ENCODE measurements around the gene CABS1. TPM values are rescaled to one million over a fixed set of nuclear protein-coding genes. Genes with fewer than 3 reads are reported as not detected.

Gene CABS1
- total RNA-seq, 1 donor = not detected

DNA sequence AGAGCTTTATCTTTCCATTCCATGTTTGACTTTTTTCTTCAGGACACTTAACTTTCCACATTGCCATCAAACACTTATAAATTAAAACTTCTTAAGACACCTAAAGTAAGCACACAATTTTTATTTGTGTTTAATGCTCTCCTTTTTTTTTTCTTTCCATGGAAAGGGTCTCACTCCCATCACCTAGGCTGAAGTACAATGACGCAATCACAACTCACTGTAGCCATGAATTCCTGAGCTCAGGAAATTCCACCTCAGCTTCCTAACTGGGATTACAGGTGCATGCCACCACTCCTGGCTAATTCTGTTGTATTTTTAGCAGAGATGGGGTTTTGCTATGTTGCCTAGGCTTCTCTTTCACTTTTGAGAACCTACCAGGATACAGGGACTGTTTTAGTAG is 33.0 kb downstream of the CABS1 start:
- Histone ChIP-seq H2AFZ (ENCODE audit: low read length) (no peak overlapping the region), H4K20me1 (ENCODE audit: insufficient read depth, low read length) (no peaks in the 10 kb centered on the region), H3K27me3 (ENCODE audit: insufficient read depth, low read length) (no peaks in the 10 kb centered on the region), H3K9me3 (ENCODE audit: low read depth, low read length) (no peaks in the 10 kb centered on the region), H3K79me2 (ENCODE audit: insufficient read depth, low read length) (no peaks in the 10 kb centered on the region), H3K27ac (ENCODE audit: low read depth, low read length) (no peak overlapping the region), H3K4me1 (ENCODE audit: insufficient read depth, low read length) (no peaks in the 10 kb centered on the region), H3K4me2 (ENCODE audit: insufficient read depth, low read length) (no peak overlapping the region), H3K4me3 (ENCODE audit: insufficient read depth, low read length) (no peak overlapping the region), H3K36me3 (ENCODE audit: insufficient read depth, low read length) (no peaks in the 10 kb centered on the region)
- DNase-seq (ENCODE audit: insufficient read length, low spot score, missing footprints) = no peak
- TF ChIP-seq, protein P1, sequence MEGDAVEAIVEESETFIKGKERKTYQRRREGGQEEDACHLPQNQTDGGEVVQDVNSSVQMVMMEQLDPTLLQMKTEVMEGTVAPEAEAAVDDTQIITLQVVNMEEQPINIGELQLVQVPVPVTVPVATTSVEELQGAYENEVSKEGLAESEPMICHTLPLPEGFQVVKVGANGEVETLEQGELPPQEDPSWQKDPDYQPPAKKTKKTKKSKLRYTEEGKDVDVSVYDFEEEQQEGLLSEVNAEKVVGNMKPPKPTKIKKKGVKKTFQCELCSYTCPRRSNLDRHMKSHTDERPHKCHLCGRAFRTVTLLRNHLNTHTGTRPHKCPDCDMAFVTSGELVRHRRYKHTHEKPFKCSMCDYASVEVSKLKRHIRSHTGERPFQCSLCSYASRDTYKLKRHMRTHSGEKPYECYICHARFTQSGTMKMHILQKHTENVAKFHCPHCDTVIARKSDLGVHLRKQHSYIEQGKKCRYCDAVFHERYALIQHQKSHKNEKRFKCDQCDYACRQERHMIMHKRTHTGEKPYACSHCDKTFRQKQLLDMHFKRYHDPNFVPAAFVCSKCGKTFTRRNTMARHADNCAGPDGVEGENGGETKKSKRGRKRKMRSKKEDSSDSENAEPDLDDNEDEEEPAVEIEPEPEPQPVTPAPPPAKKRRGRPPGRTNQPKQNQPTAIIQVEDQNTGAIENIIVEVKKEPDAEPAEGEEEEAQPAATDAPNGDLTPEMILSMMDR (IDR thresholded peaks at IDR 0.05; ENCODE audit: extremely low read depth, low read depth, low read length) = no peak

- no peaks in the 10 kb centered on the region for H3K4me1 ChIP-seq (ENCODE audit: insufficient read depth, low read length)
- H4K20me1 ChIP-seq (ENCODE audit: insufficient read depth, low read length) = no peaks in the 10 kb centered on the region
- H3K4me3 ChIP-seq (ENCODE audit: insufficient read depth, low read length) = no peak overlapping the region
- H3K9me3 ChIP-seq (ENCODE audit: low read depth, low read length) = no peaks in the 10 kb centered on the region
- H3K27ac ChIP-seq (ENCODE audit: low read depth, low read length) = no peak overlapping the region
- H3K79me2 ChIP-seq (ENCODE audit: insufficient read depth, low read length) = no peaks in the 10 kb centered on the region
- H3K36me3 ChIP-seq (ENCODE audit: insufficient read depth, low read length) = no peaks in the 10 kb centered on the region
- no peaks in the 10 kb centered on the region for H3K27me3 ChIP-seq (ENCODE audit: insufficient read depth, low read length)
- H3K4me2 ChIP-seq (ENCODE audit: insufficient read depth, low read length) = no peak overlapping the region
- no peak for DNase-seq (ENCODE audit: insufficient read length, low spot score, missing footprints)
- TF ChIP-seq, protein P1 (IDR thresholded peaks at IDR 0.05; ENCODE audit: extremely low read depth, low read depth, low read length) = no peak
- no peak overlapping the region for H2AFZ ChIP-seq (ENCODE audit: low read length)
Measured at GRCh38 chr4:70371987-70372386, 37.2 kb downstream of the CABS1 start.

- Histone ChIP-seq H3K27me3 (ENCODE audit: insufficient read depth, low read length) (no peaks in the 10 kb centered on the region), H3K27ac (ENCODE audit: low read depth, low read length) (no peak overlapping the region), H3K4me2 (ENCODE audit: insufficient read depth, low read length) (no peak overlapping the region), H3K4me1 (ENCODE audit: insufficient read depth, low read length) (no peaks in the 10 kb centered on the region), H4K20me1 (ENCODE audit: insufficient read depth, low read length) (no peaks in the 10 kb centered on the region), H3K4me3 (ENCODE audit: insufficient read depth, low read length) (no peak overlapping the region), H2AFZ (ENCODE audit: low read length) (no peak overlapping the region), H3K36me3 (ENCODE audit: insufficient read depth, low read length) (no peaks in the 10 kb centered on the region), H3K9me3 (ENCODE audit: low read depth, low read length) (no peaks in the 10 kb centered on the region), H3K79me2 (ENCODE audit: insufficient read depth, low read length) (no peaks in the 10 kb centered on the region)
- TF ChIP-seq, protein P1 (IDR thresholded peaks at IDR 0.05; ENCODE audit: extremely low read depth, low read depth, low read length) = no peak
- no peak for DNase-seq (ENCODE audit: insufficient read length, low spot score, missing footprints)
Measured at GRCh38 chr4:70372760-70373159, 38.0 kb downstream of the CABS1 start.

GRCh38 chr4:70380578-70380977 is 45.8 kb downstream of the CABS1 start:
- no peaks in the 10 kb centered on the region for H3K4me1 ChIP-seq (ENCODE audit: insufficient read depth, low read length)
- no peak for DNase-seq (ENCODE audit: insufficient read length, low spot score, missing footprints)
- H3K4me3 ChIP-seq (ENCODE audit: insufficient read depth, low read length) = no peak overlapping the region
- H4K20me1 ChIP-seq (ENCODE audit: insufficient read depth, low read length) = no peaks in the 10 kb centered on the region
- H3K27ac ChIP-seq (ENCODE audit: low read depth, low read length) = no peak overlapping the region
- H3K36me3 ChIP-seq (ENCODE audit: insufficient read depth, low read length) = no peaks in the 10 kb centered on the region
- H3K27me3 ChIP-seq (ENCODE audit: insufficient read depth, low read length) = no peaks in the 10 kb centered on the region
- no peak overlapping the region for H3K4me2 ChIP-seq (ENCODE audit: insufficient read depth, low read length)
- TF ChIP-seq, protein P1 (IDR thresholded peaks at IDR 0.05; ENCODE audit: extremely low read depth, low read depth, low read length) = no peak
- no peak overlapping the region for H2AFZ ChIP-seq (ENCODE audit: low read length)
- no peaks in the 10 kb centered on the region for H3K9me3 ChIP-seq (ENCODE audit: low read depth, low read length)
- no peaks in the 10 kb centered on the region for H3K79me2 ChIP-seq (ENCODE audit: insufficient read depth, low read length)
